Keratinocyte (primary cell): ENCODE results near the gene CCDC172.

Experiments used
- CTCF ChIP-seq, 3 experiments: IDR thresholded peaks in 1 of 3; conservative IDR thresholded peaks in 1 of 3; optimal IDR thresholded peaks in 1 of 3; 2 replicates in 2 of 3; 3 replicates in 1 of 3; pipeline versions ENCODE3 to v1.5.1; 2011; ENCODE audit warnings: low read length in 3 of 3, mild to moderate bottlenecking in 3 of 3, moderate library complexity in 2 of 3, control low read depth in 1 of 3, inconsistent platforms in 1 of 3; ENCODE audit not compliant: insufficient read depth in 2 of 3; ENCODE audit errors: extremely low read depth in 1 of 3
- EZH2 ChIP-seq: IDR thresholded peaks from one replicate; pipeline ENCODE4 v1.6.1; 2012; ENCODE audit warnings: inconsistent platforms, mild to moderate bottlenecking, low read length, moderate library complexity

- TF ChIP-seq CTCF (optimal IDR thresholded peaks at IDR 0.05 in 1 of 3, IDR thresholded peaks at IDR 0.05 in 1 of 3, conservative IDR thresholded peaks at IDR 0.05 in 1 of 3; ENCODE audit: extremely low read depth in 1 of 3, insufficient read depth in 2 of 3, low read length in 3 of 3) (no peak), EZH2 (no peak)
These were observed 61.1 kb downstream of the CCDC172 start for GRCh38 chr10:116385311-116385710.
